Choroid plexus epithelial cell (primary cell): ENCODE data around the gene STAB2.

Experiments used
- DNase-seq: peaks from one replicate; pipeline ENCODE4 v3.0.0-alpha.2; 2010; ENCODE audit warnings: low read depth
- H3K4me3 ChIP-seq: 2 replicates; pipeline ENCODE4 v1.5.1; 2011; ENCODE audit warnings: low read depth, mild to moderate bottlenecking, control low read depth, low read length, moderate library complexity
- TF ChIP-seq, protein P1 (sequence below): conservative IDR thresholded peaks from 2 replicates; pipeline ENCODE4 v1.5.1; 2011; ENCODE audit warnings: low read depth, mild to moderate bottlenecking, control low read depth, inconsistent platforms, low read length, moderate library complexity

STAB2 gene

DNA sequence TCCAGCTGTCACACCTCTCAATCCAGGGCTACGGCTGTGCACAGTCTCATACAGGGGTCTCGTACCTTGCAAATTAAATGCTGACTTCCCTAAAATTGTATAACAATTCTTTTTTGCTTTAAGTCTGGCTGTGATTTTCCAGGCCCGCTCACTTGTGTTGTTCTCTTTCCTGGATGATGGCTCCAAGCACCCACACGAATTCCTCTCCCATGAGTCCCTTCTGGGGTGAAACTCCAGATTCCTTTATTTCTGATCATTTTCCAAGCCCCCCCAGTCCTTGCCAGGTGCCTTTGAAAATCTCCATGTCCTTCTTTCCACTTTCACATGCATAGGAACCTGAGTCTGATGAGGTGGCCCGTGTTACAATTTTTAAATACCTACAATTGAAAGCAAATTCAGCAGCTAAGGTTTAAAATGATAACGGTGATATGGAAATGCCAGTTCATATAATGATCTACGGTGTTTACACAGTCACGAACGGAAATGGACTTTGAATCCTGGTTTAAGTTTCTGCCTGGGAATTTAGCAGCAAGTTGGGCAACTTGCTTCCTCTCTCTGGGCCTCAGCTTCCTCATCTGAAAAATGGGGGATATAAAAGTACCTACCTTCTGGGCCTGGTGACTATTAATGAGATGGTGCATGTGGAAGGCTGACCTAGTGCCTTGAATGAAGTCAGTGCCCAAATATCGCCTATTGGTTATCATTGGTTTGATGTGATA, 85.5 kb downstream of the STAB2 start:
- no peak for DNase-seq
- H3K4me3 ChIP-seq: no peak overlapping the region
- TF ChIP-seq, protein P1, sequence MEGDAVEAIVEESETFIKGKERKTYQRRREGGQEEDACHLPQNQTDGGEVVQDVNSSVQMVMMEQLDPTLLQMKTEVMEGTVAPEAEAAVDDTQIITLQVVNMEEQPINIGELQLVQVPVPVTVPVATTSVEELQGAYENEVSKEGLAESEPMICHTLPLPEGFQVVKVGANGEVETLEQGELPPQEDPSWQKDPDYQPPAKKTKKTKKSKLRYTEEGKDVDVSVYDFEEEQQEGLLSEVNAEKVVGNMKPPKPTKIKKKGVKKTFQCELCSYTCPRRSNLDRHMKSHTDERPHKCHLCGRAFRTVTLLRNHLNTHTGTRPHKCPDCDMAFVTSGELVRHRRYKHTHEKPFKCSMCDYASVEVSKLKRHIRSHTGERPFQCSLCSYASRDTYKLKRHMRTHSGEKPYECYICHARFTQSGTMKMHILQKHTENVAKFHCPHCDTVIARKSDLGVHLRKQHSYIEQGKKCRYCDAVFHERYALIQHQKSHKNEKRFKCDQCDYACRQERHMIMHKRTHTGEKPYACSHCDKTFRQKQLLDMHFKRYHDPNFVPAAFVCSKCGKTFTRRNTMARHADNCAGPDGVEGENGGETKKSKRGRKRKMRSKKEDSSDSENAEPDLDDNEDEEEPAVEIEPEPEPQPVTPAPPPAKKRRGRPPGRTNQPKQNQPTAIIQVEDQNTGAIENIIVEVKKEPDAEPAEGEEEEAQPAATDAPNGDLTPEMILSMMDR: no peak

DNA sequence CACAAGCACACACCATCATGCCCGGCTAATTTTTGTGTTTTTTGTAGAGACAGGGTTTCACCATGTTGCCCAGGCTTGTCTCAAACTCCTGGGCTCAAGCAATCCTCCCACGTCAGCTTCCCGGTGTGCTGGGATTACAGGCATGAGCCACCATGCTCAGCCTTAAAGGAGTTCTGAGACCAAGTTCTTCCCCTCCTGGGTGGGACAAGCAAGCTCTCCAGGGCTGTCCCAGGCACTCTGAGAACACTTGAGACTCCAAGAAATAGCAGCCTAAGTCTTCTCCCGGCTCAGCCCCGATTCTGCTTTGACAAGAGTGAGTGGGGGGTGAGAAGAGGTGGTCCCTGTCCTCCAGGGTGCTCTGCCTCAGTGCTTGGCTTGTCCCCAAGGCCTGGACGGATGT, 86.4 kb downstream of the STAB2 start:
- no peak for DNase-seq
- no peak overlapping the region for H3K4me3 ChIP-seq
- TF ChIP-seq, protein P1: no peak

DNA sequence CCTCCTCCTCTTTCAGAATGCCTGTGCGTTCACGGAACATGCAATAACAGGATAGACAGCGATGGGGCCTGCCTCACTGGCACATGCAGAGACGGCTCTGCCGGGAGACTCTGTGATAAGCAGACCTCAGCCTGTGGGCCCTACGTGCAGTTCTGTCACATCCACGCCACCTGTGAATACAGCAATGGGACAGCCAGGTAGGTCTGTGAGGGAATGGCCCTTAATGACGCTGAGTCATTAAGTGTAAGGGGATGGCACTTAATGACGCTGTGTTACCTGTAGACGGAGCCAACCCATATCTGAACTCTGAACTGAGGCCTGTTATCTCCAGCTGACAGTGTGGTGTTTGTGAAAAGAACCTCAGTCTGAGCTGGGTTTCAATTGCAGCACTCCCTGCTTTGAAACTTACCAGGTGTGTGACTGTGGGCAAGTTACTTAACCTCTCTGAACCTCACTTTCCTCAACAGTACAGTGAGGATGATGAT, 86.9 kb downstream of the STAB2 start:
- TF ChIP-seq, protein P1: no peak
- no peak for DNase-seq
- no peak overlapping the region for H3K4me3 ChIP-seq

DNA sequence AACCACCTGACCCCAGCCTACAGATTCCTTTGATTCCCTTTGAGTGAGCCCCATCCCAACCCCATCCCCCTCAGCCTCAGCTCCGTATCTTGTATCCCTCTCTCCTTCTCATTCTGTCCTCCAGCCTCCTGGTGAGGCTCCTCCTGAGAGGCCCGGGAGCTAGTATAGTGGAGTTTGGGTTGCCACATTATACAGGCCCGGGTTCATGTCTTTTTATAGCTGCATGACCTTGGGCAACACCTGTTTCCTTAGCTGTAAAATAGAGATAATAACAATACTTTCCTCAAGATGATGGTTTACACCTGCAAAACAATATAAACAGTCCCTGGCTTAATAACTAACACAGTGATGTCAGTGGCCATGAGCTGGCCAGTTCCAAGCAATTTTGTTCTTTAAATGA, 89.8 kb downstream of the STAB2 start:
- TF ChIP-seq, protein P1: no peak
- no peak for DNase-seq
- H3K4me3 ChIP-seq: no peak overlapping the region

DNA sequence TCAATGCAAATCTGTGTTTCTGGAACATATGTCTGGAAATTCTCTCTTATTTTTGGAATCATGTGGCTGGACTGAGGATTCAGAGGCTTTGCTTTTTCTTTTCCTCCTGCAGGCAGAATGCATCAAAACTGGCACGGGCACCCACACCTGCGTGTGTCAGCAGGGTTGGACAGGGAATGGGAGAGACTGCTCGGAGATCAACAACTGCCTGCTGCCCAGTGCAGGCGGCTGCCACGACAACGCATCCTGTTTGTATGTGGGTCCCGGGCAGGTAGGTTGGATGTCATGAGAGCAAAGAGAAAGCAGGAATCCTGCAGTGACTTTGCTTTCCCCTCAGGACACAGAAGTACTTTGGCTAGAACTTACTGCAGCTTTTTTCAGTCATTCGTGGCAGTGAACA, 90.3 kb downstream of the STAB2 start:
- H3K4me3 ChIP-seq: no peak overlapping the region
- no peak for DNase-seq
- TF ChIP-seq, protein P1: no peak

DNA sequence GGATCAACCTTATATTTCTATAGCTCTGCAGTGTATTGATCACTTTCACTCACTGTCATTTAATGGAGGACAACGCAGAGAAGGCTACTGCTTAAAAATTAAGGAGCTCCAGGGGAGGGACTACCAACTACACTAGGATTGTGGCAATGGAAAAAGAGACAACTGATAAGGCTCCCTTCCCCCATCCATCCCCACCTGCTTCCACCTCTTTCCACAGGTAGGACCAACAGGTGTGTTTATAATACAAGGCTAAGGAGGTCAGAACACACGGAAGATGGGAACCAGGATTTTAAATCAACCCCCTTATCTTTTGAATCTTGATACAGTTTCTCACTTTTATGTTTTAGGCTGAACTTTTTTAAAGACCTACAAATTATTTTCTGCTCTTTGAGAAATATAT, 90.8 kb downstream of the STAB2 start:
- no peak for DNase-seq
- H3K4me3 ChIP-seq: no peak overlapping the region
- TF ChIP-seq, protein P1: no peak

DNA sequence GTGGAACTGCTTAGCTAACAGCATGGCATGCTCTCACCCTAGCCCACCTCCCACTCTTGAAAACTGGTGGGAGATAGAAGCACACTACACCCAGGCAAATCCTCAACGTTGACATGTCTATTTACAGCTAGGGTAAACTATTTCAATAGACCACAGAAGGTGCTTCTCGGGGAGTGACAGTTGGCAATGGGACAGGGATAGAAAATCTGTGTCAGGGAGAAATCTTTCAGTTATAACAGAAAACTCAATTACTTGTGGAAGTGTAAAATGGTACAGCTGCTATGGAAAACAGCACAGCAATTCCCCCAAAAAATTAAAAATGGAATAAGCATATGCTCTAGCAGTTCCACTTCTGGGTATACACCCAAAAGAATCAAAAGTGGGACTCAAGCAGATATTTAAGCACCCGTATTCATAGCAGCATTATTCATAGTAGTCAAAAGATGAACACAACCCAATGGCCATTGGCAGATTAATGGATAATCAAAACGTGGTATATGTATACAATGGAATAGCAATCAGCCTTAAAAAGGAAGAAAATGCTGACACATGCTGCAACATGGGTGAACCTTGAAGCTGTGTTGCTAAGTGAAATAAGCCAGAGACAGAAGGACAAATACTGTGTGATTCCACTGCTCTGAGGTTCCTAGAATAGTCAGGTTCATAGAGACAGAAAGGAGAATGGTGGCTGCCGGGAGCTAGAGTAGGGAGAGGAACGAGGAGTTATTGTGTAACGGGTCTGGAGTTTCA, 92.5 kb downstream of the STAB2 start:
- TF ChIP-seq, protein P1: no peak
- no peak for DNase-seq
- no peak overlapping the region for H3K4me3 ChIP-seq
